Lower leg skin (tissue), 4 donors: ENCODE results near the gene HSPA12B. TPM values are rescaled to one million over a fixed set of nuclear protein-coding genes. Genes with fewer than 3 reads are reported as not detected.

Source experiments
- DNase-seq, 2 donors: peaks; one replicate each; pipeline ENCODE4 v3.0.0-alpha.2; 2019; ENCODE audit warnings: low spot score in 2 of 2
- H3K4me3 ChIP-seq: fragments of 200-600 bp; sonication (generic); 2 replicates; pipeline ENCODE4 v1.5.1; 2017; ENCODE audit warnings: mild to moderate bottlenecking, low read depth; ENCODE audit not compliant: poor library complexity, severe bottlenecking
- POLR2A ChIP-seq, 2 donors: fragments of 450-650 bp; IDR thresholded peaks; one replicate each; pipeline ENCODE4 v1.6.1; 2016 to 2017; ENCODE audit warnings: antibody characterized with exemption in 2 of 2, mild to moderate bottlenecking in 1 of 2, moderate library complexity in 1 of 2
- WGBS, 2 donors: methylation state at CpG; one replicate each; pipeline ENCODE4 v1.1.5; 2018; 5-methylcytosine and 5-hydroxymethylcytosine counted together
- intact Hi-C: fragments of 100-400 bp; cut with DNase I; formaldehyde crosslinking; loops from one replicate; pipeline ENCODE4 v1.15.0; 2023; ENCODE audit warnings: low total_unique reads
- total RNA-seq, 4 donors: library from RNA; depleted of rRNA; stranded (reverse); fragments of >200 nt; gene quantifications; one replicate each; pipeline ENCODE4 v1.1.0, GENCODE V29; 2016
- TF ChIP-seq, protein P1 (sequence below), 3 donors: fragments of 450-650 bp; IDR thresholded peaks; one replicate each; pipeline ENCODE4 v1.5.1; 2016; ENCODE audit warnings: antibody characterized with exemption in 3 of 3, mild to moderate bottlenecking in 3 of 3, moderate library complexity in 2 of 3

Gene HSPA12B
- total RNA-seq, 4 donors from 2014 or later: 4.0 to 6.0 (median 5.7) TPM

GRCh38 chr20:3694864-3695263 lies 37.6 kb upstream of the HSPA12B start:
- intact Hi-C loops: no loop called here
- WGBS, 2 donors: 96 to 100% methylated on average over 5 of the region's 5 CpGs

DNA sequence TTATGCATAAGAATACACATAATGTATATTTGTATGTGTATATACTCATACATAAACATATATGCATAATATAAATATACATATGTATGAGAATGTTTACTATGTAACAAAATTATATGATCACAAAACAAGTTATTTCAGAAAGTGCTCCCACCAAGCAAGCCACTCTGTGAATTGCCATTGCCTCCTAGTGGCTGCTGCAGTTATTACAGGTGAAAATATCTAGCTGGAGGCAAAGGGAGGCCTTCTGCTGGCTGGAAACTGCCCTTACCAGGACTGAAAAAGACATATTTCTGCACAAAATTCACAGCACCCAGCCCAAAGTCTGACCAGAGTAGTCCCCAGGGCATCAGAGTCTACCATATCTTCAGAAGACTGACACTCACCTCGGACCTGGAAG lies 36.3 kb upstream of the HSPA12B start:
- no peak for DNase-seq
- WGBS, 2 donors: 85 to 100% methylated on average over 1 of the region's 1 CpG
- TF ChIP-seq, protein P1, sequence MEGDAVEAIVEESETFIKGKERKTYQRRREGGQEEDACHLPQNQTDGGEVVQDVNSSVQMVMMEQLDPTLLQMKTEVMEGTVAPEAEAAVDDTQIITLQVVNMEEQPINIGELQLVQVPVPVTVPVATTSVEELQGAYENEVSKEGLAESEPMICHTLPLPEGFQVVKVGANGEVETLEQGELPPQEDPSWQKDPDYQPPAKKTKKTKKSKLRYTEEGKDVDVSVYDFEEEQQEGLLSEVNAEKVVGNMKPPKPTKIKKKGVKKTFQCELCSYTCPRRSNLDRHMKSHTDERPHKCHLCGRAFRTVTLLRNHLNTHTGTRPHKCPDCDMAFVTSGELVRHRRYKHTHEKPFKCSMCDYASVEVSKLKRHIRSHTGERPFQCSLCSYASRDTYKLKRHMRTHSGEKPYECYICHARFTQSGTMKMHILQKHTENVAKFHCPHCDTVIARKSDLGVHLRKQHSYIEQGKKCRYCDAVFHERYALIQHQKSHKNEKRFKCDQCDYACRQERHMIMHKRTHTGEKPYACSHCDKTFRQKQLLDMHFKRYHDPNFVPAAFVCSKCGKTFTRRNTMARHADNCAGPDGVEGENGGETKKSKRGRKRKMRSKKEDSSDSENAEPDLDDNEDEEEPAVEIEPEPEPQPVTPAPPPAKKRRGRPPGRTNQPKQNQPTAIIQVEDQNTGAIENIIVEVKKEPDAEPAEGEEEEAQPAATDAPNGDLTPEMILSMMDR (IDR thresholded peaks at IDR 0.05): no peak
- no peak for TF ChIP-seq POLR2A (IDR thresholded peaks at IDR 0.05)
- H3K4me3 ChIP-seq: no peak overlapping the region
- intact Hi-C loops: no loop called here

More at GRCh38 chr20:3694864-3695263, 37.6 kb upstream of the HSPA12B start:
- H3K4me3 ChIP-seq: no peak overlapping the region
- TF ChIP-seq, protein P1 (IDR thresholded peaks at IDR 0.05): no peak
- no peak for TF ChIP-seq POLR2A (IDR thresholded peaks at IDR 0.05)
- no peak for DNase-seq

GRCh38 chr20:3696745-3697587 lies 35.5 kb upstream of the HSPA12B start:
- TF ChIP-seq, protein P1 (IDR thresholded peaks at IDR 0.05): no peak
- TF ChIP-seq POLR2A (IDR thresholded peaks at IDR 0.05): no peak
- 86 to 93% methylated on average over 13 to 14 of the region's 15 CpGs for WGBS, 2 donors

DNA sequence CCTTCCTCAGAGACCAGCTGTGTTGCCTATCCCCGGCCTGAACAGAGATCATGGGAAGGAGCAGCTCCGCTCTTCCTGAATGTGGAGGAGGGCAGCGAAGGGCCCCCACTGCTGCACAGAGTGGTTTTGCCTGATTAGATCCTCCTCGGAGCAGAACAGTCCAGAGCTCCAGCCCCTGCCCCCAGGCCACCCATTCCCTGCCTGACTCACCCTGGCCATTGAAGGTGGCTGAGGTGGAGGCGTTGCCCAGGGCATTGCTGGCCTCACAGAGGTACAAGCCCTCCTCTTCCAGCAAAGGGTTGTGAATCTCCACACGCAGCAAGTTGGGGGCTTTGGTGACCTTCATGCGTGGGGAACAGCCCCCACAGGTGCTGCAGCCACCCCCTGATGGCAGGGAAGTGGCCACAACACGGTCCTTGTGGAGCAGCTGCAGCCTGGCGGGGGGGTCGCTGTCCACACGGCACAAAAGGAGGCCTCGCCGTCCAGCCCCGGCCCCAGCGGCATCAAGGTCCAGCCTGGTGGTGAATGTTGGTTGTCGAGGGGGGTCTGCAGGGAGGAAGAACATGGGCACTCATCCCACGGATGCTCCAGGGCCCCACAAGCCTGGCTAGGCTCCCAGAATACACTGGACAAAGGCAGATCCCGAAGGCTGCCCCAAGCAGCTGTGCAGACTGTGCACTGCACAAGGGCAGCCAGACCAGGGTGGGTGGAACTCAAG lies 34.7 kb upstream of the HSPA12B start:
- WGBS, 2 donors: 78 to 82% methylated on average over 5 to 8 of the region's 18 CpGs

More at GRCh38 chr20:3696745-3697587, 35.5 kb upstream of the HSPA12B start:
- no peak for DNase-seq
- intact Hi-C loops: no loop called here
- H3K4me3 ChIP-seq: no peak overlapping the region

GRCh38 chr20:3698591-3699001 lies 33.9 kb upstream of the HSPA12B start:
- intact Hi-C loops: no loop called here
- DNase-seq: no peak
- TF ChIP-seq, protein P1 (IDR thresholded peaks at IDR 0.05): no peak
- TF ChIP-seq POLR2A (IDR thresholded peaks at IDR 0.05): no peak
- WGBS, 2 donors: 41 to 91% methylated on average over 3 of the region's 6 CpGs
- no peak overlapping the region for H3K4me3 ChIP-seq

More for the DNA sequence above, 34.7 kb upstream of the HSPA12B start:
- DNase-seq: no peak
- intact Hi-C loops: no loop called here
- no peak for TF ChIP-seq POLR2A (IDR thresholded peaks at IDR 0.05)
- TF ChIP-seq, protein P1 (IDR thresholded peaks at IDR 0.05): no peak
- H3K4me3 ChIP-seq: no peak overlapping the region
